GM18867 (cell line): ENCODE results near the gene B3GNT9.
A peak's percentile ranks its signal among the peaks of the same experiment; 100 is the strongest.

ENCODE experiments used
- ATAC-seq: cut with Tn5 transposase; IDR thresholded peaks from one replicate; pipeline ENCODE4 v1.9.1; 2021; ENCODE audit warnings: mild to moderate bottlenecking, moderate library complexity; ENCODE audit not compliant: unreplicated experiment

B3GNT9 gene

DNA sequence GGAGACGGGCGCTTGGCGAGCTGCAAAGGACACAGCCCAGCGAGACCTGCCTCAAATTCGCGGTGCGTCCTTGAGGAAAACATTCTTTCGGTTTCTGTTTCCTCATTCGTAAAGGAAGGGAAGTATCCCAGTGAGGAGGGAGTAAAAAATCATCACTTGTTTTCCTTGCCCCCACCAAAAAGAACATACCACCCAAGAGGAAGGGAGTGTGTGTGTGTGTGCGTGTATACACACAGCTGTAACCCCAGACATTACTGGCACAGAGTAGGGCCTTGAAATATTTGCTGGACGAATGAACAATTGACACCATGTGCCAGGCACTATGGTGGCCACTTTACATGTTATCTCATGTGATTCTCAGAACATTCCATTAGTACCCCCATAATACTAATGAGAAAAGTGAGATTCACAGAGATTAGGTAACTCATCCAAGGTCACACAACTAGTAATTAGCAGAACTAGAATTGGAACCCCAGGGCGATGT, 34.9 kb upstream of the B3GNT9 start:
- ATAC-seq = no peak

GRCh38 chr16:67184995-67185650, 34.3 kb upstream of the B3GNT9 start:
- ATAC-seq = peak; percentile 21

DNA sequence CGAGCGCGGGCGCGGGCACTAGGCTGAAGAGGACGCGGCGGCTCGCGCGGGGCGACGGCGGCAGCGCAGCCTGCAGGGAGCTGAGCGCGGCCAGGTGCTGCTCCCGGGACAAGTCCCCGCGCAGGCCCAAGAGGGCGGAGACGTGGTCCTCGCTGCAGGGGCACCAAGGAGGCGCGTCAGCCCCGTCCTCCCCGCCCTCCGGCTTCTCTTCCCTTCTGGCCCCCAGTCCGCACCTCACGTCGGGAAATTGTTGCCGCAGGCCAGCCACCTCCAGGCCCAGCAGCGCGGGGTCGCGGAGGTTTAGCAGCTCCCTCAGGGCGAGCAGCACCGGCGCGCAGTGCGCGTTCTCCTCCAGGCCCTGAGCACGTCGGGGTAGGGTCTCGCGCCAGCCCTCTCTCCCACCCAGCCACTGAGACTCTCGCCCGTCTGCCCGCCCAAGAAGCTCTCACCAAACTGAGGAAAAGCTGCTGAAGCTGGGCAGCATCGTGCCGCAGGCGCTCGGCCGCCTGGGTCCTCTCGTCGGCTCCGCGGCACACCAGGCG, 33.7 kb upstream of the B3GNT9 start:
- peak; percentile 4 for ATAC-seq

DNA sequence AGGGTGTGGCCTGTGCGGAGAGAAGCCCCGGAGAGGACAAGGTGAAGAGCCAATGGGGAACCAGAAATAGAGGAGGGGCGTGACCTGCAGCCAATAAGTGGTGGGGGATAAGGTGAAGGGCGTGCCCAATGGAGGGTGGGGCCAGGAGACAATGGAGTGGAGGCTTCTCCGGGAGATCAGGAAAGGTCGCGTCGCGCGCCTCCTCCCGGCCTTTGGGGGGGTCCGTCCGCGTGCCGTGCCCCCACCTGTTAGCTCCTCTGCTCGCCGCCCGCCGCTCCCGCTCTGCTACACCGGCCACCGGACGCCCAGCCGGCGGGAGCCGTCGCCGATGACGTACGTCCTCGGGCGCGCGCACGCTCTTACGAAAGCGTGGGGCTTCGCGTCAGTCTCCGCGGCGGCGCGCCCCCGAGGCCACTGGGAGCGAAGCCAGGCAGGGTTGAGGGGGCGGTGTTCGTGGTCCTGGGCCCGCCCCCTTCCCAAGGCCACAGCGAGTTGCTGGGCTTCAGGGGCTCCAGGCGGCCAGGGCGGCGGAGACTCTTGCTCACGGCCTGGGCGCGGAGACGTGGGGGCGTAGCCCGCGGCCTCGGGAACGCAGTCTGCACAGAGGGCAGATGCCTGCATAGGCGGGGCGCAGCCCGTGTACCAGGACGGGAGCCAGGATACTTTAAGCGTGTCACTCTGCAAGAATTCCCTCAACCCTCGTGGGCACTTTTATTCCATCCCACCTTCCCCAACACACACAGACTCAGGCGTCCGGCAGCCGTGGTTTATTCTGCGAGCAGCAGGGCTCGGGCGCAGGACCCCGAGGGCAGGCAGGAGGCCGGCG, 33.0 kb upstream of the B3GNT9 start, which contains the start of gene MATCAP1:
Gene MATCAP1, minus strand, starts transcription at position 337 of the 826 bp plus-strand sequence. CDS start 3,353 bp downstream, outside the sequence.
- peak; percentile 89 for ATAC-seq

DNA sequence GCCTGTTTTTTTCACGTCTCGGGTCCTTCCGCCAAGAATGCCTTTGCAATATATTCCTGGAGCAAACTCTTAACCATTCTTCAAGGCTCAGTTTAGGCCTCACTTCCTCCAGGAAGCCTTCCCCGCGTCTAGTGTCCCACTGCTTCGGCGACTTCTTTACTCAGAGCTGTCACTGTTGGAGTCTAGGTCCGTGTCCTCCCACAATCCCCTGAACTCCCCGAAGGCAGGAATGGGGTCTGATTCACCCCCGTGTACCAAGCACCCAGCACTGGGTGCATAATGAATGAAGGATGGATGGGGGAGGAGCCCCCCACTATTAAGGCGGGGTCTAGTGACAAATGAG, 32.5 kb upstream of the B3GNT9 start:
- no peak for ATAC-seq

- ATAC-seq = no peak
Measured at GRCh38 chr16:67182288-67182687, 31.5 kb upstream of the B3GNT9 start.

DNA sequence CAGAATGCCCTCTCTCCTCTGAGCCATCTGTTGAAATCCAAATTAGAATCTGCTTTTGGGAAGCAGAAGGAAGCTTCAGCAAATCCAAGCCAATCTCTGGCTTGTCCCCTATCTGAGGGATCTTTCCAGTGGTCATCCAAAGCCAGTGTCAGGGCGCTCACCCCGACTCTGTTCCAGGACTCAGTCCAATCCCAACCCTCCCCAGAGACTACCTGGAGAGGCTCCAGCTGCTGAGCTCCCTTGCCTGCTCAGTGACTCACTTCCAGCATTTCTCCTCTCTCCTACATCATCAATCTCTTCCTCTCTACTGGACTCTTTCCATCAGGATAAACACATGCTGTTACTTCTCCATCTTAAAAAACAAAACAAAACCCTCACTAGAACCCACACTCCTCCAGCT, 30.5 kb upstream of the B3GNT9 start:
- no peak for ATAC-seq

- ATAC-seq = no peak
Measured at GRCh38 chr16:67180166-67180565, 29.4 kb upstream of the B3GNT9 start.

DNA sequence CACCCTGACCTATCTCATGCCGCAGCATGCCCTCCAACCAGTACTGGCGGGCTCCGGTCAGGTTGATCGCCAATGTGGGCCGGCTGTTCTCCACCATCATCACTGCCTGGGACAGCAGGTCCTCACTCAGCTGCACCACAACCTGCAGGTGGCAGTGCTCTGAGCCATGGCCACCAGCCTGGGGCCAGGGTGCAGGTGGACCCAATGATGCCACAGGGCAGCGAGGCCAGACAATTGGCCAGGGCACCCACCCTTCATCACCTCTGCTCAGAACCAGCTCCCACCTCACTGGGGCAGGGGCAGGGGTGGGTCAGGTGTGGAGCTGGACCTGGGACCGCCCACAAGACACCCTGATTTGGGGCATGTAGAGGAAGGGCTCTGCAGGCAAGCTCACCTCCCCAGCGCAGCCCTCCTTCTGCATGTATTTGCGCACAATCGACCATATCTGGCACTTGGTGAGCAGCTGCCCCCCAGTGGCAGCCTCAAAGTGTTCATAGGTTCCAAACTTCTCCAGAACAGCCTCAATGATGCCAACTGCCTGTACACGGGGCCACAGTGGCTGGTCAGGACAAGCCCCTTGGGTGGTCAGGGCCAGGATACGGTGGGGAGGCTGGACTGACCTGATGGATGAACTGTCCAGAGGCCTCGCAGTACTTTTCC, 28.8 kb upstream of the B3GNT9 start:
- no peak for ATAC-seq

DNA sequence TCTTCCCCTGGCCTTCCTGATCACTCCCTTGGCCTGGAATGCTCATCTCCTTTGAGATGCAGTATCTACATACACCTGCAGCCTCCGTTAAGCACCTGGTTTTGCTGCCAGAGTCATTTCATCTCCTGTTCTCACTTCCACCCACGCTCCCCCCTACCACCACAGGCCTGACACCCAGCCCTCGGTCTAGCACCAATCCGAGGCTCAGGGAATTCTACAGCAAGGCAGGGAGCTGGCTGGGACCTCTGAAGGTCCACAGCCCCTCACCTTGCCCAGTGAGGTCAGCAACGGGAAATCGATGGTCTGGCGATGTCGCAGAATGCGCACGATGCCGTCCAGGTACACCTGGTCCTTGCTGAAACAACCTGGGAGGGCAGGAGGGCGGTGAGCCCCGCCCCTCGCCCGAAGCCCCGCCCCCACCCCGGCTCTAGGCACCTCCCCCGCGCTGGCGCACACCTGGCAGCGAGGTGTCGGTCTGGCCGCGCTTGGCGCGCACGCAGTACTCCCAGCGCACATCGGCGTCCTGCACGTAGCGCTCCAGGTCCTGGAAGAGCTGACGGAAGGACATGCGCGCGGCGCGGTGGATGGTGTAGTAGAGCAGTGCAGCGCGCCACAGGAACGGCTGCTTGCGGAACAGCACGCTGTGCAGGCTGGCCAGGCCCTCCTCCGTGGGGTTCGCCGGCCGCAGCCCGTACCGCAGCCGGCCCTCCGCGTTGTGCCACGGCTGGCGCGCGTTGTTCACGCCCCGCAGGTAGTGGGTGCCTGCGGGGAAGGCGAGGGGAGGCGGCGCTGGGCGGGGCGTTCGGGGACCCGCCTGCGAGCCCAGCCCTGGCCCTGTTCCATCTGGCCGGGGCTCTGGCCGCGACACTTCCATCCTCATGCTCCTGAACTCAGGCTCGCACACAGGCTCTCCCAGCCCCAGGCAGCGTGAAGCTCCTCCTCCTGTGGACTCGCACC, 27.2 kb upstream of the B3GNT9 start:
- ATAC-seq = no peak

- no peak for ATAC-seq
Measured at GRCh38 chr16:67176662-67177061, 25.9 kb upstream of the B3GNT9 start.

- no peak for ATAC-seq
Measured at GRCh38 chr16:67174706-67175231, 24.0 kb upstream of the B3GNT9 start.

DNA sequence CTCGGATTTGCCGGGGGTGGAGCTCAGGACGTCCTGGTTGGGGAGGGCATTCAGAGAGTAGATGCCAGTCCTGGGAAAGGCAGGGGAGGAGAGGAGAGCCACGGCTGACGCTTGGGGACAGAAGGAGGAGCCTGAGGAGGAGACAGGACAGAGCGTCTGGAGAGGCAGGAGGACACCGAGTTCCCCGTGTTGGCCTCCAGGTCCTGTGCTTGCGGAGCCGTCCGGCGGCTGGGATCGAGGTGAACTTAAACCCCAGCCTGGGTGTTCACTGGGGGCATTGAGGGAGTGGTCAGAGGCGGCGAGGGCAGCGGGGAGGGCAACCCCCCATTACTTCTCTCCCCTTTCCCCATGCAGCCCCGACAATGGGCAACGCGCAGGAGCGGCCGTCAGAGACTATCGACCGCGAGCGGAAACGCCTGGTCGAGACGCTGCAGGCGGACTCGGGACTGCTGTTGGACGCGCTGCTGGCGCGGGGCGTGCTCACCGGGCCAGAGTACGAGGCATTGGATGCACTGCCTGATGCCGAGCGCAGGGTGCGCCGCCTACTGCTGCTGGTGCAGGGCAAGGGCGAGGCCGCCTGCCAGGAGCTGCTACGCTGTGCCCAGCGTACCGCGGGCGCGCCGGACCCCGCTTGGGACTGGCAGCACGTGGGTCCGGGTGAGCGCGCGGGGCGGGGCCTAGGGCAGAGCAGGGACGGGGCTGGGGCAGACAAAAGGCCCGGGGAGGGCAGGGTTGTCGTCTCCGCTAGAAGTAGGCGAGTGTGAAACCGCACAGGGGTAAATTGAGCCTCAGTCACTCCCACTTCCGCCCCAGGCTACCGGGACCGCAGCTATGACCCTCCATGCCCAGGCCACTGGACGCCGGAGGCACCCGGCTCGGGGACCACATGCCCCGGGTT, 23.3 kb upstream of the B3GNT9 start:
- ATAC-seq = peak; percentile 63

DNA sequence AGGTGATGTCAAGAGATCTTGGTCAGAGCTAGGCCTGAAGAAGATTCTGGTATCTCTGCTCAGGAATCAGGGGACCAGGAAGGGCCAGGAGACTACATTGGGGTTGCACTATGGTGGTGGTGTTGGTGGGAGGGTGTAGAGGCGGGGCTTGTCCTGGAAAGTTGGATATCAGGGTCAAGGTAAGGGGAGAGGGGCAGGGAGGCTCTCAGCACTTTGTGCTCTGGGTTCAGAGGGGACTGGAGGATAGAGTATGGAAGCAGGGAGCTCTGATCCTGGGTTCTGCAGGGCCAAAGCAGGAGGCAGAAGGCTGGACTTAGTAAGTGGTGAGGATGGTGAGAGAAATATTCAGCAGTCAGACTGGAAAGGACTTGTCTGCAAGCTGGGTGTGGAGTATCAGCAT, 22.5 kb upstream of the B3GNT9 start:
- ATAC-seq = no peak

DNA sequence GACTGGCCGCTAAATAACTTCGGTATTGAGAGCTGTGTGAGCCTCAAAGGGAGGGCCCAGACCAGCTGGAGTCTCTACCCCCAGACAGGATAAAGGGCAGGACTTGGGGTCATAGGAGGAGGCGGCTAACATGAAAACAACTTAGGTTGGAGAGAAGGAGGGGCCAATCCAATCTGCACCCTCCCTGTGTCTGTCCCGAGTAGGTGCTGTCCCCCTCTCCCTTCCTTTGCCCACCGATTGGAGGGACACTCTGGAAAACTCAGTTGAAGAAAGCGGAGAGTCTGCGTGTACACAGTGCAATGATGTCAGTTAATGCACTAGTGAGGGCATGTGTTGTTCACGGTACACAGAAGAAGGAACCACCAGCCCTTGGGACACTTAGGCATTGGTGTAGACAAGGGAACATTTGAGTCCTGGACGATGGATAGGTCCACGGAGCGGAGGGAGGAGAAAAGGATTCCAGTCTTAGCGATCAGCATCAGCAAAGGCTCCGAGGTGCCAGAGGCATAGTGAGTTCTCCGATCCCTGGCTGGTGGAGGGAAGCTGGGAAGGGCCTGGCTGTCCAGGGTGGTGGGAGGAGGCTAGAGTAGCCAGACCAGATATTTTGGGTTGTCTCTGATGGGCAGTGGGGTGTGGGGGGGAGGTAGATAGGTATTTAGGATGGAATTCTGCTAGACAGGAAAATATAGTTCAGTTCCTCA, 20.3 kb upstream of the B3GNT9 start:
- no peak for ATAC-seq

GRCh38 chr16:67170168-67170948, 19.6 kb upstream of the B3GNT9 start, which contains the start of gene NOL3:
Gene NOL3 (plus strand): TSS chr16:67170538.
- no peak for ATAC-seq

- no peak for ATAC-seq
Measured at GRCh38 chr16:67169642-67170167, 18.9 kb upstream of the B3GNT9 start.
